SK-N-SH (cell line): ENCODE data around the gene CKS1B. TPM values are rescaled to one million over a fixed set of nuclear protein-coding genes. Genes with fewer than 3 reads are reported as not detected.

Experiments used
- CTCF ChIA-PET: fragments of 300-600, 350-600 bp; formaldehyde crosslinking; extraction: SDS; loops from one replicate; lab custom pipeline; 2021; lab: Yijun Ruan, JAX
- POLR2A ChIA-PET: fragments of 350-600 bp; sonication (Branson Sonifier 250); formaldehyde crosslinking; extraction: SDS; loops from one replicate; lab custom pipeline; 2020; ENCODE audit warnings: antibody characterized with exemption, inconsistent platforms; lab: Yijun Ruan, JAX
- DNase-seq: peaks from one replicate; pipeline ENCODE4 v3.0.0; 2012
- H2AFZ ChIP-seq: fragments of 200-600 bp; sonication (generic); 2 replicates; pipeline ENCODE4 v1.8.1; 2016; ENCODE audit warnings: antibody characterized with exemption, mild to moderate bottlenecking, low read depth
- H3F3A ChIP-seq: fragments of 200-600 bp; sonication (generic); replicated peaks from 2 replicates; pipeline ENCODE3; 2016; ENCODE audit warnings: antibody characterized with exemption, mild to moderate bottlenecking; ENCODE audit not compliant: insufficient read depth
- H3K27ac ChIP-seq, 2 experiments: fragments of 200-500 bp in 1 of 2; fragments of 200-600 bp in 1 of 2; sonication (Bioruptor generic) in 1 of 2; sonication (generic), shearing (Covaris generic) in 1 of 2; 2 replicates each; pipeline versions ENCODE4 v1.5.1 to v1.6.1; 2014 to 2016; ENCODE audit warnings: low read depth in 2 of 2, inconsistent platforms in 1 of 2, low read length in 1 of 2, mild to moderate bottlenecking in 1 of 2, mixed read lengths in 1 of 2
- H3K27me3 ChIP-seq: fragments of 200-600 bp; sonication (generic), shearing (Covaris generic); 2 replicates; pipeline ENCODE4 v1.6.1; 2016; ENCODE audit warnings: mixed run types; ENCODE audit not compliant: insufficient read depth
- H3K36me3 ChIP-seq, 2 experiments: fragments of 200-500 bp in 1 of 2; fragments of 200-600 bp in 1 of 2; sonication (Bioruptor generic) in 1 of 2; sonication (generic) in 1 of 2; replicated peaks in 1 of 2; 2 replicates each; pipeline versions ENCODE3 to v1.5.1; 2014 to 2016; ENCODE audit warnings: low read length in 1 of 2, mild to moderate bottlenecking in 1 of 2; ENCODE audit not compliant: insufficient read depth in 2 of 2, control insufficient read depth in 1 of 2
- H3K4me1 ChIP-seq, 2 experiments: fragments of 200-500 bp in 1 of 2; fragments of 200-600 bp in 1 of 2; sonication (Bioruptor generic) in 1 of 2; sonication (generic), shearing (Covaris generic) in 1 of 2; 2 replicates each; pipeline versions ENCODE4 v1.5.1 to v1.6.1; 2014 to 2016; ENCODE audit warnings: low read depth in 1 of 2, low read length in 1 of 2, mixed run types in 1 of 2; ENCODE audit not compliant: insufficient read depth in 2 of 2, control insufficient read depth in 1 of 2
- H3K4me2 ChIP-seq: fragments of 200-600 bp; sonication (generic), shearing (Covaris generic); 2 replicates; pipeline ENCODE4 v1.6.1; 2017; ENCODE audit warnings: mixed run types
- H3K4me3 ChIP-seq, 2 experiments: fragments of 200-500 bp in 1 of 2; fragments of 200-600 bp in 1 of 2; sonication (Bioruptor generic) in 1 of 2; sonication (generic), shearing (Covaris generic) in 1 of 2; 2 replicates each; pipeline versions ENCODE4 v1.5.1 to v1.8.1; 2014 to 2016; ENCODE audit warnings: low read depth in 2 of 2, inconsistent platforms in 1 of 2, low read length in 1 of 2, mild to moderate bottlenecking in 1 of 2, mixed read lengths in 1 of 2, moderate library complexity in 1 of 2
- H3K79me2 ChIP-seq: fragments of 200-600 bp; sonication (generic); 2 replicates; pipeline ENCODE4 v1.8.1; 2017; ENCODE audit warnings: mild to moderate bottlenecking; ENCODE audit not compliant: insufficient read depth
- H3K9ac ChIP-seq: fragments of 200-600 bp; sonication (generic); 2 replicates; pipeline ENCODE4 v1.6.1; 2017; ENCODE audit warnings: mixed run types
- H3K9me2 ChIP-seq: fragments of 200-600 bp; sonication (generic); 2 replicates; pipeline ENCODE4 v1.6.1; 2017; ENCODE audit warnings: mixed run types
- H3K9me3 ChIP-seq: fragments of 200-600 bp; sonication (generic); 2 replicates; pipeline ENCODE4 v1.6.1; 2017; ENCODE audit warnings: mixed run types, mild to moderate bottlenecking, moderate library complexity
- H4K20me1 ChIP-seq: fragments of 200-600 bp; sonication (generic); 2 replicates; pipeline ENCODE4 v1.6.1; 2017; ENCODE audit warnings: mild to moderate bottlenecking, mixed run types; ENCODE audit not compliant: insufficient read depth
- ELF1 ChIP-seq: IDR thresholded peaks from 2 replicates; pipeline ENCODE4 v1.4.0; 2012
- EZH2phosphoT487 ChIP-seq: fragments of 200-600 bp; sonication (generic); IDR thresholded peaks from 2 replicates; pipeline ENCODE4 v1.6.1; 2017; ENCODE audit warnings: low read depth, mixed run types, mild to moderate bottlenecking, antibody characterized with exemption, moderate library complexity, borderline replicate concordance
- GATA2 ChIP-seq: sonication (generic); formaldehyde crosslinking; IDR thresholded peaks from 2 replicates; pipeline ENCODE4 v1.5.0; 2020; ENCODE audit warnings: mild to moderate bottlenecking, missing genetic modification reagents
- IRF3 ChIP-seq: fragments of 150-350 bp; IDR thresholded peaks from 2 replicates; pipeline ENCODE4 v1.6.1; 2016; ENCODE audit warnings: mild to moderate bottlenecking, low read depth, low read length
- JUND ChIP-seq: IDR thresholded peaks from 2 replicates; pipeline ENCODE4 v1.4.0; 2012
- MAX ChIP-seq: IDR thresholded peaks from 2 replicates; pipeline ENCODE4 v1.4.0; 2012; ENCODE audit warnings: low read depth
- MEF2A ChIP-seq: IDR thresholded peaks from 2 replicates; pipeline ENCODE4 v1.4.0; 2012; ENCODE audit warnings: low read depth, borderline replicate concordance
- MXI1 ChIP-seq: IDR thresholded peaks from 2 replicates; pipeline ENCODE4 v1.6.1; 2012; ENCODE audit warnings: mild to moderate bottlenecking, low read depth, low read length, improper control_type of control experiment
- NFIC ChIP-seq: IDR thresholded peaks from 2 replicates; pipeline ENCODE4 v1.4.0; 2012; ENCODE audit warnings: borderline replicate concordance
- NRF1 ChIP-seq: IDR thresholded peaks from 2 replicates; pipeline ENCODE4 v1.6.1; 2012; ENCODE audit warnings: low read depth, mild to moderate bottlenecking, low read length
- RAD21 ChIP-seq: IDR thresholded peaks from 2 replicates; pipeline ENCODE4 v1.6.1; 2012; ENCODE audit warnings: mild to moderate bottlenecking, low read length
- REST ChIP-seq: IDR thresholded peaks from 2 replicates; pipeline ENCODE4 v1.6.1; 2012; ENCODE audit warnings: mild to moderate bottlenecking, low read depth, low read length, moderate library complexity
- SIN3A ChIP-seq: IDR thresholded peaks from 2 replicates; pipeline ENCODE4 v1.6.1; 2012; ENCODE audit warnings: low read depth, mild to moderate bottlenecking, low read length, moderate library complexity, borderline replicate concordance
- SMC3 ChIP-seq: IDR thresholded peaks from 2 replicates; pipeline ENCODE4 v1.6.1; 2012; ENCODE audit warnings: low read depth, low read length, improper control_type of control experiment
- TCF12 ChIP-seq: IDR thresholded peaks from 2 replicates; pipeline ENCODE4 v1.4.0; 2012
- TEAD4 ChIP-seq: IDR thresholded peaks from 2 replicates; pipeline ENCODE4 v1.4.0; 2012; ENCODE audit warnings: mild to moderate bottlenecking, borderline replicate concordance; ENCODE audit not compliant: insufficient read depth
- YY1 ChIP-seq: IDR thresholded peaks from 2 replicates; pipeline ENCODE4 v1.4.0; 2012; ENCODE audit warnings: low read depth, mild to moderate bottlenecking
- WGBS: methylation state at CpG from one replicate; pipeline ENCODE4 v1.1.6; 2017; ENCODE audit warnings: low lambda C conversion rate; 5-methylcytosine and 5-hydroxymethylcytosine counted together
- polyA plus RNA-seq, 3 experiments: library from polyadenylated mRNA; depleted of rRNA; stranded (reverse); fragments of >200 nt; gene quantifications; 2 replicates each; pipeline ENCODE4 v1.2.3, GENCODE V29; 2012

CKS1B gene
- polyA plus RNA-seq, 1 of the 3 experiments (the other 2 are of a cell fraction): 308 TPM

DNA sequence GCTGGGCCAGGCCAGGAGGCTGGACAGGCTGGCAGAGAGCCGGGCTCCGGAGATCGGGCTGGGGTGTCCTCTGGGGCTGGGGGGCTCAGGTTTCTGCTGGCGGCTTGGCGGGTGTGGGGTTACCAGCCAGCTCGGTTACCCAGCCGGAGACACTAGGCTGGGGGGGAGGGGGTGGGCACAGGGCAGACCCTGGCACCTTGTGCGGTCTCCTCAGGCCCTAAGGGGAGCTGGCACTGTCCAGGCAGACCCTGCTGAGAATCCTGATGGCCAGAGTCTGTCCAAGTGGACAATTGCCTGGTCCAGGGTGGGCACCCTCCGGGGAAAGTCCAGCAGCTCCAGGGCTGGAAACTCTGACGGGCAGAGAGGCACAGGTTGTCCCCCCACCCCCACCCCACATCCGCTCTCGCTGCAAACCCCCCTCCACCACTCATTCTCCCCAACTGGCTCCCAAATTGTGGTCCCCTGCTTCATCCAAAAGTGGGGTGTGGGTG lies 34.8 kb downstream of the CKS1B start:
- CTCF ChIA-PET: interaction anchor here (1.1 to 4.4 kb wide), 4 partner anchors 7 to 43 kb away, joined by 4 to 37 read pairs (median 6); no protein-coding TSS in a partner anchor
- Histone ChIP-seq H3K4me2 (no peak overlapping the region), H3K9me2 (no peaks in the 10 kb centered on the region), H3K9me3 (no peaks in the 10 kb centered on the region), H3K27ac (no peak overlapping the region), H3K9ac (no peak overlapping the region), H3K79me2 (peaks cover 17% of the 10 kb centered on the region), H3F3A (peaks cover 4% of the 10 kb centered on the region), H4K20me1 (peaks cover 3% of the 10 kb centered on the region; the same call in 1 of the 2 replicates), H3K4me3 (no peak overlapping the region), H3K27me3 (no peaks in the 10 kb centered on the region), H3K4me1 (peaks cover 7 to 25% of the 10 kb centered on the region in 2 experiments), H3K36me3 (peaks cover 0 to 8% of the 10 kb centered on the region in 2 experiments), H2AFZ (no peak overlapping the region)
- 97% methylated on average over 12 of the region's 12 CpGs for WGBS
- DNase-seq: no peak
- POLR2A ChIA-PET: no interaction called here
- TF ChIP-seq RAD21 (no peak), SMC3 (no peak), EZH2phosphoT487 (no peak), YY1 (no peak), JUND (no peak), MAX (no peak), MEF2A (no peak), TEAD4 (no peak), ELF1 (no peak), NRF1 (no peak), MXI1 (no peak), TCF12 (no peak), REST (no peak), SIN3A (no peak), IRF3 (no peak), GATA2 (CRISPR knock-in tag) (no peak), NFIC (no peak)
